ENCODE measurements around the gene SSH2. TPM values are rescaled to one million over a fixed set of nuclear protein-coding genes. Genes with fewer than 3 reads are reported as not detected.

The SSH2 gene
- total and polyA plus RNA-seq, 9 of the 15 experiments (the other 6 are each of a cell fraction or from before 2014, with no cell fraction given), result 3.9 to 16.1 (median 10.2) TPM

GRCh38 chr17:29742210-29742513, 187.9 kb downstream of the SSH2 start:
- Histone ChIP-seq H3K36me3 (ENCODE audit: control insufficient read depth, insufficient read depth, low read length) (no peaks in the 10 kb centered on the region), H3K4me2 (ENCODE audit: insufficient read depth, low read length) (no peak overlapping the region), H3K27ac (ENCODE audit: extremely low read depth, low read depth, low read length) (no peak overlapping the region), H3K79me2 (ENCODE audit: control insufficient read depth, insufficient read depth, low read length) (no peaks in the 10 kb centered on the region), H3K27me3 (ENCODE audit: control insufficient read depth in 2 of 2, insufficient read depth in 2 of 2, low read length in 2 of 2) (no peaks in the 10 kb centered on the region), H3K9ac (ENCODE audit: insufficient read depth in 1 of 2, low read depth in 2 of 2, low read length in 2 of 2) (no peak overlapping the region), H4K20me1 (replicated peaks; ENCODE audit: control insufficient read depth, insufficient read depth, low read length) (no peaks in the 10 kb centered on the region), H3K4me3 (no peak overlapping the region), H3K4me1 (replicated peaks in 1 of 2; ENCODE audit: control insufficient read depth in 2 of 2, insufficient read depth in 2 of 2, low read length in 2 of 2) (peaks cover 4 to 7% of the 10 kb centered on the region in 2 experiments; a peak in 3 of 5 replicates), H3K9me1 (ENCODE audit: control insufficient read depth, insufficient read depth, low read length) (no peaks in the 10 kb centered on the region), H3K9me3 (replicated peaks; ENCODE audit: control insufficient read depth, insufficient read depth, low read depth, low read length) (no peaks in the 10 kb centered on the region), H2AFZ (ENCODE audit: low read depth, low read length) (no peak overlapping the region)
- in situ Hi-C loops (cut with MboI), result no loop called here
- ChIA-PET CTCF (ENCODE audit: low intra/inter-chr PET ratio) (no interaction called here), POLR2A (interaction anchor here (0.6 kb wide), 1 partner anchor 246 kb away, joined by 3 read pairs; no protein-coding TSS in a partner anchor)
- intact Hi-C loops (cut with micrococcal nuclease), result no loop called here
- DNase-seq (ENCODE audit: extremely low read depth in 1 of 4, low spot score in 3 of 4) (no peak), ATAC-seq (no peak), FAIRE-seq (no peak)
- BruUV-seq (replicated peaks), result no TSS peak
- WGBS (ENCODE audit: insufficient coverage, low coverage, missing lambda C conversion rate), result 16% methylated on average over 3 of the region's 3 CpGs
- TF ChIP-seq ZNF384 (IDR thresholded peaks at IDR 0.05; ENCODE audit: low read depth, low read length), result 0 out of 2 replicates have a peak, but pooled peaks have one; percentile 12
- TF ChIP-seq, protein P1, sequence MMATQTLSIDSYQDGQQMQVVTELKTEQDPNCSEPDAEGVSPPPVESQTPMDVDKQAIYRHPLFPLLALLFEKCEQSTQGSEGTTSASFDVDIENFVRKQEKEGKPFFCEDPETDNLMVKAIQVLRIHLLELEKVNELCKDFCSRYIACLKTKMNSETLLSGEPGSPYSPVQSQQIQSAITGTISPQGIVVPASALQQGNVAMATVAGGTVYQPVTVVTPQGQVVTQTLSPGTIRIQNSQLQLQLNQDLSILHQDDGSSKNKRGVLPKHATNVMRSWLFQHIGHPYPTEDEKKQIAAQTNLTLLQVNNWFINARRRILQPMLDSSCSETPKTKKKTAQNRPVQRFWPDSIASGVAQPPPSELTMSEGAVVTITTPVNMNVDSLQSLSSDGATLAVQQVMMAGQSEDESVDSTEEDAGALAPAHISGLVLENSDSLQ (IDR thresholded peaks at IDR 0.05), result peak; percentile 26; the same call in 1 of the 2 replicates
- TF ChIP-seq CAMTA2 (CRISPR knock-in tag; conservative IDR thresholded peaks at IDR 0.05), result no peak
- TF ChIP-seq HDAC1 (IDR thresholded peaks at IDR 0.05), result no peak

GRCh38 chr17:29740017-29740416, 190.0 kb downstream of the SSH2 start:
- POLR2A ChIA-PET, result interaction anchor here (0.7 kb wide), 1 partner anchor 14 kb away, joined by 4 read pairs; no protein-coding TSS in a partner anchor
- Histone ChIP-seq H3K36me3 (ENCODE audit: control insufficient read depth, insufficient read depth, low read length) (no peaks in the 10 kb centered on the region), H3K27ac (ENCODE audit: extremely low read depth, low read depth, low read length) (no peak overlapping the region), H2AFZ (ENCODE audit: low read depth, low read length) (no peak overlapping the region), H3K79me2 (ENCODE audit: control insufficient read depth, insufficient read depth, low read length) (no peaks in the 10 kb centered on the region), H3K9ac (ENCODE audit: insufficient read depth in 1 of 2, low read depth in 2 of 2, low read length in 2 of 2) (peak overlapping the region in 1 of 2 experiments; percentile 3; a peak in 1 of 4 replicates), H3K4me1 (replicated peaks in 1 of 2; ENCODE audit: control insufficient read depth in 2 of 2, insufficient read depth in 2 of 2, low read length in 2 of 2) (peaks cover 7% of the 10 kb centered on the region in 2 experiments; a peak in 3 of 5 replicates), H3K9me1 (ENCODE audit: control insufficient read depth, insufficient read depth, low read length) (no peaks in the 10 kb centered on the region), H3K9me3 (replicated peaks; ENCODE audit: control insufficient read depth, insufficient read depth, low read depth, low read length) (no peaks in the 10 kb centered on the region), H3K4me3 (no peak overlapping the region), H3K4me2 (ENCODE audit: insufficient read depth, low read length) (no peak overlapping the region; the same call in 1 of the 2 replicates), H3K27me3 (ENCODE audit: control insufficient read depth in 2 of 2, insufficient read depth in 2 of 2, low read length in 2 of 2) (no peaks in the 10 kb centered on the region), H4K20me1 (replicated peaks; ENCODE audit: control insufficient read depth, insufficient read depth, low read length) (no peaks in the 10 kb centered on the region)
- DNase-seq (ENCODE audit: extremely low read depth in 1 of 4, low spot score in 3 of 4) (peak in 2 of 4 experiments; percentile 32 to 37), ATAC-seq (no peak), FAIRE-seq (no peak)
- CTCF ChIA-PET (ENCODE audit: low intra/inter-chr PET ratio), result no interaction called here
- WGBS (ENCODE audit: insufficient coverage, low coverage, missing lambda C conversion rate), result 20% methylated on average over 4 of the region's 4 CpGs
- TF ChIP-seq NR2C1 (IDR thresholded peaks at IDR 0.05) (peak; percentile 89), NR2C1 (tag; IDR thresholded peaks at IDR 0.05) (peak; percentile 93), HMG20A (CRISPR knock-in tag; conservative IDR thresholded peaks at IDR 0.05) (no peak), NR2C2 (CRISPR knock-in tag; IDR thresholded peaks at IDR 0.05) (no peak), NR2C2 (tag; IDR thresholded peaks at IDR 0.05) (peak; percentile 92), SOX6 (IDR thresholded peaks at IDR 0.05) (peak; percentile 46; the same call in 1 of the 2 replicates)
- in situ Hi-C loops (cut with MboI) (no loop called here), intact Hi-C loops (cut with micrococcal nuclease) (no loop called here)
- no TSS peak for BruUV-seq (replicated peaks)
